Esophagus muscularis mucosa (tissue), 4 donors: ENCODE results near the gene IMP4. TPM values are rescaled to one million over a fixed set of nuclear protein-coding genes. Genes with fewer than 3 reads are reported as not detected.

Source experiments
- DNase-seq: peaks from one replicate; pipeline ENCODE4 v3.0.0-alpha.2; 2017; ENCODE audit errors: extremely low spot score
- H3K27ac ChIP-seq, 4 donors: fragments of 200-600 bp; sonication (generic); replicated peaks in 1 of 4; 1 replicate in 3 of 4; 2 replicates in 1 of 4; pipeline ENCODE4 v1.5.1; 2016 to 2019; ENCODE audit warnings: mild to moderate bottlenecking in 1 of 4
- H3K27me3 ChIP-seq, 4 donors: fragments of 200-600 bp; sonication (generic); one replicate each; pipeline versions ENCODE4 v1.5.1 to v1.6.0; 2016 to 2019
- H3K36me3 ChIP-seq, 4 donors: fragments of 200-600 bp; sonication (generic); one replicate each; pipeline ENCODE4 v1.5.1; 2016 to 2019
- H3K4me1 ChIP-seq, 4 donors: fragments of 200-600 bp; sonication (generic); one replicate each; pipeline ENCODE4 v1.5.1; 2016 to 2019
- H3K4me3 ChIP-seq, 4 donors: fragments of 200-600 bp; sonication (generic); 1 replicate in 2 of 4; 2 replicates in 2 of 4; pipeline ENCODE4 v1.5.1; 2016 to 2019; ENCODE audit warnings: mild to moderate bottlenecking in 4 of 4, moderate library complexity in 1 of 4
- H3K9me3 ChIP-seq, 4 donors: fragments of 200-600 bp; sonication (generic); 1 replicate in 3 of 4; 2 replicates in 1 of 4; pipeline ENCODE4 v1.5.1; 2016 to 2019
- EP300 ChIP-seq: sonication (generic); formaldehyde crosslinking; IDR thresholded peaks from one replicate; pipeline ENCODE4 v1.6.1; 2017; ENCODE audit warnings: antibody characterized with exemption
- POLR2A ChIP-seq: fragments of 450-650 bp; IDR thresholded peaks from one replicate; pipeline ENCODE4 v1.6.1; 2017; ENCODE audit warnings: antibody characterized with exemption, moderate library complexity, mild to moderate bottlenecking, low read depth
- POLR2AphosphoS5 ChIP-seq, 2 donors: sonication (generic); formaldehyde crosslinking; IDR thresholded peaks; one replicate each; pipeline ENCODE4 v1.6.1; 2017; ENCODE audit warnings: antibody characterized with exemption in 2 of 2
- WGBS: methylation state at CpG from one replicate; pipeline ENCODE4 v1.1.5; 2018; 5-methylcytosine and 5-hydroxymethylcytosine counted together
- intact Hi-C: fragments of 100-400 bp; cut with DNase I; formaldehyde crosslinking; loops from one replicate; pipeline ENCODE4 v1.15.1; 2023
- total RNA-seq, 4 donors: library from RNA; depleted of rRNA; stranded (reverse); fragments of >200 nt; gene quantifications; one replicate each; pipeline versions ENCODE4 v1.1.0 to v1.2.1, GENCODE V29; 2016
- TF ChIP-seq, protein P1 (sequence below), 3 experiments: fragments of 200-600 bp in 2 of 3; fragments of 450-650 bp in 1 of 3; sonication (generic) in 2 of 3; IDR thresholded peaks; one replicate each; pipeline ENCODE4 v1.5.1; 2017 to 2019; ENCODE audit warnings: antibody characterized with exemption in 3 of 3, mild to moderate bottlenecking in 2 of 3, moderate library complexity in 1 of 3

Gene IMP4
- total RNA-seq, 4 donors from 2014 or later: 94.7 to 139 (median 114) TPM

DNA sequence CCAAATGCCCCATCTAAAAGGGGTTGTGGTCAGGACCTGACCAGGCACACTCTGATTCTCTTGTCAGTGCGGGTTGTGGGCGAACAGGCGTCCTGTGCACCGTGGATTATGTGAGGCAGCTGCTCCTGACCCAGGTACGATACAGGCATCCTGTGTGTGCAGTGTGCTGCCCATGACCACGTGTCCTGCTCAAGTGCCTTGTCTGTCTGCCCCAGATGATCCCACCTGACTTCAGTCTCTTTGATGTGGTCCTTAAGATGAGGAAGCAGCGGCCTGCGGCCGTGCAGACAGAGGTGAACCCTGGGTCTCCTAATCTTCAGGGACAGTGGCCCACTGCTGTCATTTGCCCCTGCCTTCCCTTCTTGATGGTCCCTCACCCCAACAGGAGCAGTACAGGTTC lies 27.8 kb downstream of the IMP4 start:
- Histone ChIP-seq H3K4me3 (no peak overlapping the region), H3K4me1 (peaks cover 26 to 45% (median 41%) of the 10 kb centered on the region in 4 donors), H3K36me3 (peaks cover 0 to 28% (median 7%) of the 10 kb centered on the region in 4 donors), H3K27me3 (no peaks in the 10 kb centered on the region), H3K27ac (peak overlapping the region in 1 of 4 donors; percentile 89), H3K9me3 (no peaks in the 10 kb centered on the region)
- TF ChIP-seq EP300: no peak
- TF ChIP-seq POLR2AphosphoS5 (IDR thresholded peaks at IDR 0.05): no peak
- TF ChIP-seq POLR2A: no peak
- TF ChIP-seq, protein P1, sequence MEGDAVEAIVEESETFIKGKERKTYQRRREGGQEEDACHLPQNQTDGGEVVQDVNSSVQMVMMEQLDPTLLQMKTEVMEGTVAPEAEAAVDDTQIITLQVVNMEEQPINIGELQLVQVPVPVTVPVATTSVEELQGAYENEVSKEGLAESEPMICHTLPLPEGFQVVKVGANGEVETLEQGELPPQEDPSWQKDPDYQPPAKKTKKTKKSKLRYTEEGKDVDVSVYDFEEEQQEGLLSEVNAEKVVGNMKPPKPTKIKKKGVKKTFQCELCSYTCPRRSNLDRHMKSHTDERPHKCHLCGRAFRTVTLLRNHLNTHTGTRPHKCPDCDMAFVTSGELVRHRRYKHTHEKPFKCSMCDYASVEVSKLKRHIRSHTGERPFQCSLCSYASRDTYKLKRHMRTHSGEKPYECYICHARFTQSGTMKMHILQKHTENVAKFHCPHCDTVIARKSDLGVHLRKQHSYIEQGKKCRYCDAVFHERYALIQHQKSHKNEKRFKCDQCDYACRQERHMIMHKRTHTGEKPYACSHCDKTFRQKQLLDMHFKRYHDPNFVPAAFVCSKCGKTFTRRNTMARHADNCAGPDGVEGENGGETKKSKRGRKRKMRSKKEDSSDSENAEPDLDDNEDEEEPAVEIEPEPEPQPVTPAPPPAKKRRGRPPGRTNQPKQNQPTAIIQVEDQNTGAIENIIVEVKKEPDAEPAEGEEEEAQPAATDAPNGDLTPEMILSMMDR (IDR thresholded peaks at IDR 0.05): no peak
- DNase-seq: peak; percentile 90
- WGBS: 100% methylated on average over 5 of the region's 9 CpGs
- intact Hi-C loops: no loop called here

DNA sequence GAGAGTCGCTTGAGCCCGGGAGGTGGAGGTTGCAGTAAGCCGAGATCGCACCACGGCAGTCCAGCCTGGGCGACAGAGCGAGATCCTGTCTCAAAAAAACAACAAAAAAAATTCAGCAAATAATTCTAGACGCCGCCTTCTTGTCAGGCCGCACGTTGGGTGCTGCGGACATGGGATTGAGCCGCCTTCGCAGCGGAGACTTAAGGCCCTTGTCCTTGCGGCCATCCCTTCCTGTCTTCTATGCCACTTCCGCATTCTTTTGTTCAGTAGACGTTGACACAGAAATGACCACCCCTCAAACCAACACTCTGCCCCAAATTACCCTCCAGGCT lies 29.0 kb downstream of the IMP4 start:
- Histone ChIP-seq H3K27me3 (no peaks in the 10 kb centered on the region), H3K36me3 (peaks cover 0 to 39% (median 13%) of the 10 kb centered on the region in 4 donors), H3K27ac (peak overlapping the region; percentile 84 to 94 (median 88)), H3K4me1 (peaks cover 26 to 48% (median 42%) of the 10 kb centered on the region in 4 donors), H3K4me3 (peak overlapping the region; percentile 85 to 97 (median 90)), H3K9me3 (no peaks in the 10 kb centered on the region)
- TF ChIP-seq POLR2A (no peak), EP300 (no peak), POLR2AphosphoS5 (IDR thresholded peaks at IDR 0.05) (no peak)
- TF ChIP-seq, protein P1 (IDR thresholded peaks at IDR 0.05): no peak
- intact Hi-C loops: loop anchor here (2.0 kb wide), 1 partner anchor 17 kb away; no protein-coding TSS in a partner anchor
- WGBS: 45% methylated on average over 18 of the region's 18 CpGs
- no peak for DNase-seq

DNA sequence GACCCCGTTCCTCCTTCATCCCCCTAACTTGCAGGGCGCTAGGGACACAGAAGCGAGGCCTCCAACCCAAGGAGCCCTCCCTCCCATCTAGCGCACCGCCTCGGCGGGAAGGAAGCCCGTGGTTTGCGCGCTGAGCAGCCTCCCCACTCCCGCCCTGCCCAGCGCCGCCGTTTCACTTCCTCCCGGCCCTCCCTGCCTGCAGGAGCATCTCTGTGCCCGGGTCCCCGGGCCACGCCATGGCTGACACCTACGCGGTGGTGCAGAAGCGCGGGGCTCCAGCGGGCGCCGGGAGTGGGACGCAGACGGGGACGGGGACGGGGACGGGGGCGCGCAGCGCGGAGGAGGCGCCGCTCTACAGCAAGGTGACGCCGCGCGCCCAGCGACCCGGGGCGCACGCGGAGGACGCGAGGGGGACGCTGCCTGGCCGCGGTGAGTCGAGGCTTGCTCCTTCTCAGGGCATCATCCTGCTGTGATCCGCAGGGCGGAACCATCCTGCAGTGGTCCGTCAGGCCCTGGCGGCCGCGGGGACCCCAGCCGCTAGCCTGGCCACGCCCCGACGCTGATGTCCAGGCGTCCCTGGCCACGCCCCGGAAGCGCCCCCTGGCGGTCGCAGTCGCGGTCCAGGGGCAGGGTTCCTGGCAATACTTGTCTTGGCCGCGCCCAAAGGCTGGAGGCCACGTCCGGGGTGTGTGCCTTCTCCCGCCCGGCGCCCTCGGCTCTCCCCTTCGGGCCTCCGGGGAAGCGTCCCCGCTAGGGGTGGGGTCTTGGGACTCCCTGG lies 29.5 kb downstream of the IMP4 start:
- H3K4me1 ChIP-seq: peaks cover 26 to 50% (median 45%) of the 10 kb centered on the region in 4 donors
- H3K9me3 ChIP-seq: no peaks in the 10 kb centered on the region
- TF ChIP-seq, protein P1 (IDR thresholded peaks at IDR 0.05): peak; percentile 77 to 93 (median 93)
- TF ChIP-seq POLR2AphosphoS5 (IDR thresholded peaks at IDR 0.05) (peak; percentile 74 to 88), EP300 (no peak), POLR2A (peak; percentile 47)
- H3K36me3 ChIP-seq: peaks cover 0 to 43% (median 16%) of the 10 kb centered on the region in 4 donors
- peak overlapping the region; percentile 85 to 97 (median 90) for H3K4me3 ChIP-seq
- DNase-seq: peak; percentile 96
- H3K27ac ChIP-seq: peak overlapping the region; percentile 84 to 94 (median 88)
- intact Hi-C loops: loop anchor here (2.0 kb wide), 1 partner anchor 17 kb away; no protein-coding TSS in a partner anchor
- no peaks in the 10 kb centered on the region for H3K27me3 ChIP-seq
- 1% methylated on average over 16 of the region's 81 CpGs for WGBS

DNA sequence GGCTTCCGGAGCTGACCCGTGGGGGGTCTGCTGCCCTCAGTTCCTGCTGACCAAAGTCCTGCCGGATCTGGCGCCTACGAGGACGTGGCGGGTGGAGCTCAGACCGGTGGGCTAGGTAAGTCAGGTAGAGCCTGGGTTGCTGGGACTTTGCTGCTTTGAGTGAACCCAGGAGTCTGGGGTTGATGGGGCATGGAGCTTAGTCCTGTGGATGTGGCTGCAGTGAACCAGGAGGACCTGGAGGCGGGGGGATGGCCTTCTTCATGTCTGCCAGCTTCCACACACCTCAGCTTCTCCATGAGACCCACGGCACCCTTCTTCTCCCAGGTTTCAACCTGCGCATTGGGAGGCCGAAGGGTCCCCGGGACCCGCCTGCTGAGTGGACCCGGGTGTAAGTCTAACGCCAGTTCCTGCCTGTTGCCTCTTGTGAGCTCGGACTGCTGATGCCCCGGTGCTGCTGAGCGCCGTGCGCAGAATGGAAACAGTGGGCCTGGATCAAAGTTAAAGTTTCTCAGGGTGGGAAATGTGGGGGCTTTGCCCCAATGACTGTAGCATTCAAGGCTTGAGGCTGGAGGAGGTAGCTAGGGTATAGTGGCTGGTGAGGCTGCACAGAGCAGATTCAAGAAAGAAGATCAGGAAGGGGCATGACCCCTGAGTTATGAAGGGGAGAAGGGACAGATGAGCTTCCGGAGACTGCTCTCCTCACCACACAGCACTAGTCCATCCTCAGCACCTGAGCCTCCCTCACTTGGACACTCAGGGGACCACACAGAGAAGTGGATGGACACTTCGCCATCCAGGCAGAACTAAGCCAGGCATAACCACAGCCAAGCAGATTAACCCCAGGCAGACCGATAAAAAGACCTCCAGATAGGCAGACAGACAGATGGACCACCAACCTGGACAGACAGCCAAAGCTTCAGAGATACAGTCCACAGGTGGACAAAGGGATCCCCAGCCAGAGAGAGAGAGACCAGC lies 30.4 kb downstream of the IMP4 start:
- no peak for TF ChIP-seq EP300
- no peak for TF ChIP-seq POLR2A
- TF ChIP-seq POLR2AphosphoS5 (IDR thresholded peaks at IDR 0.05): no peak
- TF ChIP-seq, protein P1 (IDR thresholded peaks at IDR 0.05): no peak
- Histone ChIP-seq H3K27me3 (no peaks in the 10 kb centered on the region), H3K36me3 (peaks cover 0 to 43% (median 16%) of the 10 kb centered on the region in 4 donors), H3K4me3 (peak overlapping the region; percentile 85 to 97 (median 90)), H3K27ac (peak overlapping the region; percentile 84 to 94 (median 88)), H3K4me1 (peaks cover 26 to 54% (median 45%) of the 10 kb centered on the region in 4 donors), H3K9me3 (no peaks in the 10 kb centered on the region)
- WGBS: 62% methylated on average over 15 of the region's 24 CpGs
- DNase-seq: peak; percentile 90
- intact Hi-C loops: loop anchor here (2.0 kb wide), 1 partner anchor 18 kb away; no protein-coding TSS in a partner anchor
